DND-41 (cell line): Measurements from ENCODE around the gene RPL26.

Source experiments
- ATAC-seq: fragments of 200-7000 bp; cut with Tn5 transposase; 3 replicates; pipeline ENCODE4 v1.9.1; 2021; ENCODE audit warnings: low read depth; ENCODE audit not compliant: insufficient read depth
- DNase-seq: peaks from one replicate; pipeline ENCODE4 v3.0.0-alpha.2; 2020
- H2AFZ ChIP-seq: 2 replicates; pipeline ENCODE4 v1.6.0; 2012; ENCODE audit warnings: low read depth, low read length
- H3K27ac ChIP-seq: 2 replicates; pipeline ENCODE4 v1.5.1; 2012; ENCODE audit warnings: low read length, inconsistent platforms
- H3K27me3 ChIP-seq: fragments of 200-600 bp; sonication (generic); 2 replicates; pipeline ENCODE4 v1.6.0; 2012; ENCODE audit warnings: low read length, mild to moderate bottlenecking, inconsistent platforms; ENCODE audit not compliant: insufficient read depth, poor library complexity
- H3K36me3 ChIP-seq: 2 replicates; pipeline ENCODE4 v1.5.1; 2012; ENCODE audit warnings: low read length, inconsistent platforms; ENCODE audit not compliant: insufficient read depth
- H3K4me1 ChIP-seq: 2 replicates; pipeline ENCODE4 v1.5.1; 2012; ENCODE audit warnings: mild to moderate bottlenecking, low read length; ENCODE audit not compliant: insufficient read depth
- H3K4me2 ChIP-seq: 2 replicates; pipeline ENCODE4 v1.6.0; 2012; ENCODE audit warnings: mild to moderate bottlenecking, moderate library complexity, low read length, inconsistent platforms; ENCODE audit not compliant: insufficient read depth
- H3K4me3 ChIP-seq, 2 experiments: fragments of 200-600 bp in 1 of 2; shearing (Covaris generic) in 1 of 2; 2 replicates each; pipeline ENCODE4 v1.5.1; 2012 to 2016; ENCODE audit warnings: inconsistent platforms in 2 of 2, low read length in 2 of 2, mild to moderate bottlenecking in 2 of 2, low read depth in 1 of 2, moderate library complexity in 1 of 2
- H3K79me2 ChIP-seq: 2 replicates; pipeline ENCODE4 v1.6.0; 2012; ENCODE audit warnings: low read length, inconsistent platforms; ENCODE audit not compliant: insufficient read depth
- H3K9ac ChIP-seq: 2 replicates; pipeline ENCODE4 v1.6.0; 2012; ENCODE audit warnings: low read depth, mild to moderate bottlenecking, inconsistent platforms, low read length, moderate library complexity
- H3K9me3 ChIP-seq: 2 replicates; pipeline ENCODE4 v1.5.1; 2012; ENCODE audit warnings: low read length, moderate library complexity, mild to moderate bottlenecking, inconsistent platforms; ENCODE audit not compliant: insufficient read depth, severe bottlenecking
- H4K20me1 ChIP-seq: 2 replicates; pipeline ENCODE4 v1.6.0; 2012; ENCODE audit warnings: low read length; ENCODE audit not compliant: insufficient read depth
- CTCF ChIP-seq: IDR thresholded peaks from 2 replicates; pipeline ENCODE4 v1.5.1; 2012; ENCODE audit warnings: borderline replicate concordance, low read length, moderate library complexity, mild to moderate bottlenecking; ENCODE audit not compliant: poor library complexity, severe bottlenecking; ENCODE audit errors: extremely low read depth
- EZH2 ChIP-seq: IDR thresholded peaks from 3 replicates; pipeline ENCODE4 v1.6.1; 2012; ENCODE audit warnings: borderline replicate concordance, low read depth, mild to moderate bottlenecking, moderate library complexity, low read length, inconsistent platforms; ENCODE audit not compliant: severe bottlenecking

Gene RPL26

GRCh38 chr17:8366231-8366630 is 16.8 kb downstream of the RPL26 start:
- no peak for DNase-seq

GRCh38 chr17:8365143-8365542 is 17.9 kb downstream of the RPL26 start:
- no peaks in the 10 kb centered on the region for H3K27me3 ChIP-seq
- H4K20me1 ChIP-seq: no peaks in the 10 kb centered on the region
- no peaks in the 10 kb centered on the region for H3K9me3 ChIP-seq
- H3K4me3 ChIP-seq: no peak overlapping the region
- H3K9ac ChIP-seq: no peak overlapping the region
- H3K79me2 ChIP-seq: no peaks in the 10 kb centered on the region
- no peak overlapping the region for H2AFZ ChIP-seq
- ATAC-seq (no peak), DNase-seq (no peak)
- TF ChIP-seq CTCF (no peak), EZH2 (no peak)
- H3K4me1 ChIP-seq: no peaks in the 10 kb centered on the region
- H3K27ac ChIP-seq: no peak overlapping the region
- H3K4me2 ChIP-seq: no peak overlapping the region
- H3K36me3 ChIP-seq: peaks cover 16% of the 10 kb centered on the region

More at GRCh38 chr17:8366231-8366630, 16.8 kb downstream of the RPL26 start:
- no peak for ATAC-seq
- Histone ChIP-seq H2AFZ (no peak overlapping the region), H3K27me3 (no peaks in the 10 kb centered on the region), H4K20me1 (no peaks in the 10 kb centered on the region), H3K4me3 (no peak overlapping the region), H3K79me2 (no peaks in the 10 kb centered on the region), H3K4me2 (no peak overlapping the region), H3K9me3 (no peaks in the 10 kb centered on the region), H3K36me3 (peaks cover 17% of the 10 kb centered on the region), H3K9ac (no peak overlapping the region), H3K4me1 (no peaks in the 10 kb centered on the region), H3K27ac (no peak overlapping the region)
- TF ChIP-seq EZH2 (no peak), CTCF (no peak)

GRCh38 chr17:8362651-8363332 is 20.2 kb downstream of the RPL26 start:
- Histone ChIP-seq H2AFZ (no peak overlapping the region), H3K4me1 (no peaks in the 10 kb centered on the region), H3K9ac (no peak overlapping the region), H3K4me3 (no peak overlapping the region), H3K27ac (no peak overlapping the region), H3K27me3 (no peaks in the 10 kb centered on the region), H3K36me3 (no peaks in the 10 kb centered on the region; the same call in 1 of the 2 replicates), H3K9me3 (no peaks in the 10 kb centered on the region), H3K79me2 (no peaks in the 10 kb centered on the region), H3K4me2 (no peak overlapping the region), H4K20me1 (no peaks in the 10 kb centered on the region)
- no peak for TF ChIP-seq EZH2
- TF ChIP-seq CTCF: no peak
- ATAC-seq (no peak), DNase-seq (no peak)
